Parathyroid adenoma (tissue), 2 donors: Measurements from ENCODE around the gene SDR42E1.

Experiments used
- H2AFZ ChIP-seq: fragments of 300-600 bp; sonication (generic); one replicate; pipeline ENCODE4 v1.7.0; 2017; ENCODE audit warnings: antibody characterized with exemption, mild to moderate bottlenecking
- H3K27ac ChIP-seq: fragments of 300-600 bp; sonication (generic); one replicate; pipeline ENCODE4 v1.7.0; 2017
- H3K27me3 ChIP-seq: fragments of 300-600 bp; sonication (generic); one replicate; pipeline ENCODE4 v1.7.0; 2017; ENCODE audit warnings: low read length; ENCODE audit not compliant: control insufficient read depth, insufficient read depth
- H3K36me3 ChIP-seq: fragments of 300-600 bp; sonication (generic); one replicate; pipeline ENCODE4 v1.7.0; 2017; ENCODE audit warnings: low read length; ENCODE audit not compliant: control insufficient read depth, insufficient read depth
- H3K4me1 ChIP-seq: fragments of 300-600 bp; sonication (generic); one replicate; pipeline ENCODE4 v1.7.0; 2017; ENCODE audit warnings: control low read depth
- H3K4me2 ChIP-seq: fragments of 300-600 bp; sonication (generic); one replicate; pipeline ENCODE4 v1.7.0; 2017; ENCODE audit warnings: low read length
- H3K4me3 ChIP-seq: fragments of 300-600 bp; sonication (generic); one replicate; pipeline ENCODE4 v1.7.0; 2017; ENCODE audit warnings: low read depth, low read length
- H3K79me2 ChIP-seq: fragments of 300-600 bp; sonication (generic); one replicate; pipeline ENCODE4 v1.7.0; 2017; ENCODE audit warnings: control low read depth
- H3K9ac ChIP-seq: fragments of 300-600 bp; sonication (generic); one replicate; pipeline ENCODE4 v1.7.0; 2017; ENCODE audit warnings: mild to moderate bottlenecking
- H3K9me3 ChIP-seq: fragments of 300-600 bp; sonication (generic); one replicate; pipeline ENCODE4 v1.7.0; 2017; ENCODE audit warnings: low read length; ENCODE audit not compliant: control insufficient read depth
- CTCF ChIP-seq: fragments of 300-600 bp; sonication (generic); IDR thresholded peaks from one replicate; pipeline ENCODE4 v1.7.0; 2017; ENCODE audit warnings: antibody characterized with exemption, mild to moderate bottlenecking
- donor health status: primary hyperparathyroidism.

SDR42E1 gene

GRCh38 chr16:82004601-82005000 is 6.7 kb downstream of the SDR42E1 start:
- Histone ChIP-seq H3K36me3 (no peaks in the 10 kb centered on the region), H3K4me2 (no peak overlapping the region), H2AFZ (no peak overlapping the region), H3K9ac (no peak overlapping the region), H3K4me1 (no peaks in the 10 kb centered on the region), H3K4me3 (no peak overlapping the region), H3K27me3 (no peaks in the 10 kb centered on the region), H3K9me3 (no peaks in the 10 kb centered on the region), H3K79me2 (no peaks in the 10 kb centered on the region), H3K27ac (no peak overlapping the region)
- TF ChIP-seq CTCF = no peak

DNA sequence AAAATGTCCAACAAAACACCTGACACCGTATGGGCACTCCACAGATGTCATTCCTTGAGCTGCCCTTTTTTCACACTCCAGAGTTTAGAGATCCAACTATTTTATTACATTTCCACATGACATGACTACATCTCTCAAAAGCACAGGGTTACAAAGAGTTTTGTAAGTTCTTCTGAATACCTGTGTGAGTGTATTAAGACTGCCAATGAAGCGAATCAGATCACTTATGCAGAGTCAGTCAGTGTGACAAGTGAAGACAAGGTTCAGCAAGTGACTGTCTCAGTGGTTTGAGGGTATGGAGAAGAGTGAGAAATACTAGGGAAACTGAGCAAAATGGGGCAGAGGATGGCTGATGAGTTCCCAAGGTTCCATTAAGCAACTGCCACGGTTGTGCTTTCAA is 8.4 kb downstream of the SDR42E1 start:
- Histone ChIP-seq H3K27ac (no peak overlapping the region), H3K36me3 (no peaks in the 10 kb centered on the region), H3K27me3 (no peaks in the 10 kb centered on the region), H3K9me3 (no peaks in the 10 kb centered on the region), H2AFZ (no peak overlapping the region), H3K79me2 (no peaks in the 10 kb centered on the region), H3K4me2 (no peak overlapping the region), H3K9ac (no peak overlapping the region), H3K4me3 (no peak overlapping the region), H3K4me1 (no peaks in the 10 kb centered on the region)
- no peak for TF ChIP-seq CTCF

GRCh38 chr16:81997738-81998137 is 13.5 kb downstream of the SDR42E1 start:
- no peak overlapping the region for H3K9ac ChIP-seq
- H3K27ac ChIP-seq = no peak overlapping the region
- no peaks in the 10 kb centered on the region for H3K27me3 ChIP-seq

DNA sequence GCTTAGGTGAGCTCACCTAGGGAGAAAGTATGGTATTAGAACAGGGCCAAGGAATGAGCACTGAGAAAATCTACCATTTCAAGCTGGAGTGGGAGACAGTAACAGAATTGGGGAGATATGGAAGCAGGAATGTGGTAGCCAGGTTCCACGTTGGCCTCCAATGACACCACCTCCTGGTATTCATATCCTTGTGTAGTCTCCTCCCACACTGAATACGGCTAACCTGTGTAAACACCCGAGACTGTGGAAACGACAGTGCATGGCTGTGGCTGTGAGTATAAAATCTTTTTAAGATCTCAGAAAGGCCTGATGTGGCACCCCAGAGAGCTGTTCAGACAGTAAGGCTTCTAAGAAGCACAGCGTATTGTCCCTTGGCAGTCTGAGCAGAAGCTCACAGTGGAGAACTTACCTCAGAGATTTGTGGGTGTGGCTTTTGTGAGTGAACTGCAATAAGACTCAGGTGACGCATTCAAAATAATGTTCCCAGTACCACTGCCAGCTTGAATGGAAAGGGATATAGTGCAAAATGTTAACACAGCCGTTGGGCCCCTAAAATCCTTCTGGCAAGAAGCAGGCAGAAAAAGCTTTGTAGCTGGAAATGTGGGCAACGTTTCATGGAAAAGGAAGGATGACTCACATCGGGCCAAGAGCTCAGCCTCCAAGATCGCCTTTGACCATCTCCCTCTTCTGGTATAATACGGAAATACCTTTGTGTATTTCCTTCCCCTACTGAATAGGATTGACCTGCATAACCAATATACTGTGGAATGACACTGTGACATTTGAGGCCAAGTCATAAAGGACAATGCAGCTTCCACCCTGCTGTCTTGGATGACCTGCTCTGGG is 14.4 kb downstream of the SDR42E1 start:
- no peak for TF ChIP-seq CTCF
- no peak overlapping the region for H3K4me2 ChIP-seq
- H2AFZ ChIP-seq = no peak overlapping the region
- H3K79me2 ChIP-seq = no peaks in the 10 kb centered on the region
- no peak overlapping the region for H3K27ac ChIP-seq
- no peak overlapping the region for H3K9ac ChIP-seq
- H3K4me1 ChIP-seq = no peaks in the 10 kb centered on the region
- no peaks in the 10 kb centered on the region for H3K27me3 ChIP-seq
- no peaks in the 10 kb centered on the region for H3K9me3 ChIP-seq
- no peak overlapping the region for H3K4me3 ChIP-seq
- no peaks in the 10 kb centered on the region for H3K36me3 ChIP-seq

More at GRCh38 chr16:81997738-81998137, 13.5 kb downstream of the SDR42E1 start:
- H3K79me2 ChIP-seq = no peaks in the 10 kb centered on the region
- H3K4me3 ChIP-seq = no peak overlapping the region
- no peak overlapping the region for H2AFZ ChIP-seq
- no peaks in the 10 kb centered on the region for H3K4me1 ChIP-seq
- no peak overlapping the region for H3K4me2 ChIP-seq
- H3K9me3 ChIP-seq = no peaks in the 10 kb centered on the region
- H3K36me3 ChIP-seq = no peaks in the 10 kb centered on the region
- no peak for TF ChIP-seq CTCF

- no peaks in the 10 kb centered on the region for H3K79me2 ChIP-seq
- no peak overlapping the region for H3K4me3 ChIP-seq
- no peak overlapping the region for H3K9ac ChIP-seq
- H3K4me2 ChIP-seq = no peak overlapping the region
- no peaks in the 10 kb centered on the region for H3K4me1 ChIP-seq
- H3K9me3 ChIP-seq = no peaks in the 10 kb centered on the region
- TF ChIP-seq CTCF = no peak
- H3K36me3 ChIP-seq = no peaks in the 10 kb centered on the region
- no peaks in the 10 kb centered on the region for H3K27me3 ChIP-seq
- no peak overlapping the region for H2AFZ ChIP-seq
- H3K27ac ChIP-seq = no peak overlapping the region
Measured at GRCh38 chr16:81995651-81996050, 15.6 kb downstream of the SDR42E1 start.
